GM18870 (cell line): ENCODE data around the gene RNF217.
"Not testable (repeated sequence)": the region's sequence is repeated elsewhere in the genome, so short reads cannot be mapped to it uniquely, and the experiment has no call there.

Experiments used
- ATAC-seq: cut with Tn5 transposase; IDR thresholded peaks from one replicate; pipeline ENCODE4 v1.9.1; 2021; ENCODE audit warnings: moderate library complexity; ENCODE audit not compliant: unreplicated experiment

The RNF217 gene

DNA sequence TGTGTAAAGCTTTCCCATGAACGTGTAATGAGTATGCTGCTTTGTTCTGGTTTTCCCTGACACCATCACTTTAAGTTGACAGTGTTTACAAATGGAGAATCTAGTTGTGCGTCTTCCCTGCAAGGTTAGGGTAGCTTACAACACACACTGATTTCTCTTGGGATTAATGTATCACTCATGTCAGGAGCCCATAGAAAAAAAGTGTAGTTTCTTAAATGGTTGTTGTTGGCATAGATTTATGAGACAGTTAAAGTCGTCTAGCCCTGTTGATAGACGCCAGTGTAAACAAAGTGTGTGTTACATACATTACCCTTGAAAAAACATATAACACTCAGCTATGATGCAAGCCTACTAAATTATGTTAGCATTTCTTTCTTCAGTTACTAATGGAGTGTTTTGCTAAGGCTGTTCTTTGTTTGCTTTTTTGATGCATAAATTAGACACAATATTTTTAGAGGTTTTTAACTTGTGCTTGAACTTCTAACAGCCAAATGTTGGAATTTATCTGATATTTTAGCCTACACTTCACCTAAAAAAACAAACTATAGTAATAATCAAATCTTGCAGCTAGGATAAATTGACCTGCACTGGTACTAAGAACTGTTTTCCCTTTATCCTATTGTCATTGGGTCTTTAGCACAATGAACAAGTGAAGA is 88.6 kb downstream of the RNF217 start:
- ATAC-seq: no peak

DNA sequence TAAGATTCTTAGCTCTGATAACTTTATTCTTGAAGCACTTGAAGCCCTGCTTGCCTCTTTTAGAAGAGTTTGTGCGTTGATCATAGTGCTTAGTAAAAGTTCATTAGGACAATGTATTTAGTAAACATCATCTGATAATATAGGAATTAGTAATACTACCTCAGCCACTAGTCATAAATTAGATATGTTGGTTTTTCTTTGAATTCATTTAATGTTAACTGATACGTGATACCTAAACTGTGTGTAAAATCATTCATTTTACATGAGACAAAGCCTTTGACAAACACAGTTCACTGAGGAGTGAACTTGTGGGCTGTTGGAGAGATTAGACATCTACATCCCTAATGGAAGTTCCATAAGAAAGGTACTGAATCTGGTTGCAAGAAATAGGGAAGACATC is 91.6 kb downstream of the RNF217 start:
- ATAC-seq: no peak

DNA sequence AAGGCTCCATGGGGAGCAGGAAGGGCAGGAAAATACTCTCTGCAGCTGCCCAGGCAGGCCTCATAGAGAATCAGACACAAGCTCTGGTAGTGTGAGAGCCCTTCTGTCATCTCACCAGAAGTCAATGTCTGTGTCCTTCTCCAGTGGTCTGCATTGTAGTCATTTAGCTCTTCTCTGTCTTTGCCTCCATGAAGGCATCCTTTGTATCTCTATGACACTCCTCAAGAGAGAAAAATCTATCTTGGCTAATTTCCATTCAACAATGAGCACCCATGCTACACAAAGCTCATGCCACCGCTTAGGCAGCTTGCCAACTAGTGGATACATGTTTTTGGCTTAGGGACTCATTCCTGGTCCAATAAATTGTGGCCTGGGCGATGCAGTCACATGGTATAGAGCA is 92.1 kb downstream of the RNF217 start:
- ATAC-seq: no peak

DNA sequence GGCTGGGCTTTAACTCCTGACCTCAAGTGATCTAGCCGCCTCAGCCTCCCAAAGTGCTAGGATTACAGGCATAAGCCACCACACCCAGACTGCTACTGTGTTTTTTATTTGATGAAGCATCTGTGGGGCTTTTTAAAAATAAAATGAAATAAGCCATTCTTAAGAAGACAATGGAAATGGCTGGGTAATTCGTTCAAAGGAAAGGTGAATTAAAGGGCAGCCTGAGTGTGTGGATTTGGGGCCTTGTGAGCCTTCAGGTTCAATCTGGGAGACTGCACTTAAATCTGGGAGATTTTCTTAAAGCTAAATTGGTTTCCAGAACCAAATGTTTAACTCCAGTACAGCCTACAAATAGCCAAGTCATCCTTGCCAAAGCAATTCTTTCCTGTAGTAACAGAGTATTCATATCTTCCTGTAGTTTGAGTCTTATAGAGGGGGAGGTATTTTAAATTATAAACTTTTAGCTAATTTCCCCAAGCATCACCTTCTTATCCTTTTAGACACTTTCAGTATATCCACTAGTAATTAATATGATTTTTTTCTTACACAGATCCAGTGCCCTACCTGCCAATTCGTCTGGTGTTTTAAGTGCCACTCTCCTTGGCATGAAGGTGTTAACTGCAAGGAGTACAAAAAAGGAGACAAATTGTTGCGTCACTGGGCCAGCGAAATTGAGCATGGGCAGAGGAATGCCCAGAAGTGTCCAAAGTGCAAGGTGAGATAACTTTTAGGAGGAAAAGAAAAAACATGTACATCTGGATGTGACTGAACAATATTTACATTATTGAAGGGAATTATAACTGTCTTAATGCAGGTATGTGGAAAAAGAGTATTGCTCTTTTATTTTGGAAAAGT is 95.4 kb downstream of the RNF217 start:
- no peak for ATAC-seq

DNA sequence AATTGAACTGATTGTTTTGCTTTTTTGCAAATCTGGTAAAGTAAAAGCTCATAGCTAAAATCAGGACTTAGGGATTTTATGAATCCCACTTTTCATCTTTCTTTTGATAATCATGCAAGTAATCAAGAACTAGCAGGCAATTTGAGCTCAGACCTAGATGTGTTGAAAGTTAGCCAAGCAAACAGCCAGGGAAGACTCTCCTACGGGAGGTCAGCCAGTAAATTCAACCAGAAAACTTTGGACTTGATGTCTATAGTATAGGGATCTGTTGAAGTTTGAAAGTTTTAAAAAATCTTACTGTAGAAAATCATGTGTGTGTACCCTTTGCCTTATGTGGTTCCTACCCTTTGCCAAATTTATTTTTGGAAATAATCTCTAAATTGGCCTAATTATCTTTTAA is 96.3 kb downstream of the RNF217 start:
- no peak for ATAC-seq

DNA sequence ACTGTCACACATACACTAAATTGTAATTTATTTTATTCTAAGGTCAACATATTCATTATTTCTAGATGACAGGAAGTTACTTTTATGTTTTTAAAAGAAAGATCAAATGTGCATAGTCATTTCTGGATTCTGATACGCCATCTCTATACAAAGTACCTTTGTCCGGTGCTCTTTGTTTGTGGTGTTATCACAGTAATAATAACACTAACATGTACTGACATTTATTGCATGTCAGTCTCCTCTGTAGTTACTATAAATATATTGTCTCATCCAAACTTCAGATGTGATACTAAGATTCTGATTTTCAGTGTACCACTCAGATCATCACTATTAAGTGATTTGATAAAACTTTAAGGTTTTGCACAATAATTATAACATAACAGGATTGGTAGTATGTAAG is 101.1 kb downstream of the RNF217 start:
- no peak for ATAC-seq

DNA sequence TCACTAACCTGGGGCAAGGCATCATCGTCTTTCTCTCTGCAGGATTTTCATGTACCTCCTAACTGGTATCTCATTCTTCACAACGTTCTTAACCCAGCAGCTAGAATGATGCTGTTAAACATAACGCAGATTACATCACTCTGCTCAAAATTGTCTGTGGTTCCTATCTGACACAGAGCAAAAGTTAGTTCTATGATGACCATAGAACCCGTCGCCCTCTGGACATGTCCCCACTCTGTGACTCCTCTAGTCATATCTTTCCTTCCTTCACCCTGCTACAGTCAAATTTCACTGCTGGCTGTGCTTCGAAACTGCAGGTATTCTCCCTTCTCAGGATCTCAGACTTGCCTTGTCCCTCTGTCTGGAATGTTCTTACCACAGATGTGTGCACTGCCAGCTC is 103.9 kb downstream of the RNF217 start:
- ATAC-seq: no peak

DNA sequence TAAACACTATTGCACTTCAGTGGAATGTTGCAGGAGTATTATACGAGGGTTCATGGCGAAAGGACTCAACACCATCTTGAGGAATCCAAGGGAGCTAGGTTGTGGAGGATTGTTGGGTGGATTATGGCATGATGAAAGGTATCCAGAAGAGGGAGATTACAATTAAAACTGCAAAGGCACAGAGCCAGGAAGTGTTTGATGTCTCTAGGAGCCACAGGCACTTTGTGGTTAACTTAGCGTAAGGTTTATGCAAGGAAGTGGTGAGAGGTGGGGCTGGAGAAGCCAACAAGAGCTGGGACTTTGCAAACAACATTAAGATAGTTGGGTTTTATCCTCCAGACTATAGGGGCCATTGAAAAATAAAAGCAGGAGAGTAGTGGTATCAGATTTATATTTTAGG is 104.7 kb downstream of the RNF217 start:
- ATAC-seq: peak; percentile 48

DNA sequence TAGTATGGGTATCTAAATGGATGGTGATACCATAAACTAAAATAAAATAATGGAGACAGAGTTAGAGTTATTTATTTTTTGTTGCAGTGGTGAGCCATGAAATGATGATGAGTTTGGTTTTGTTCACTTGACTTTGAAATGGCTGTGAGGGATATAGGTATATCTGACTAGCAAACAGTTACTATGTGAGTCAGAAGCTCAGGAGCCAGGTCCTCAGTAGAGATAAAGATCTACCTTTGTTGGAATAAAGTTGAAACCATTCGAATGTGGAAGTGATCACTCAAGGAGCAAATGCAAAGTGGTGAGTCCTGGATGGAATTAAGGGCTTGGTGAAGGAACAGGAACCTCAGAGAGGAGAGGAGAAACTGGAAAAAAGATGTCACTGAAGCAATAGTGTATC is 105.3 kb downstream of the RNF217 start:
- no peak for ATAC-seq

DNA sequence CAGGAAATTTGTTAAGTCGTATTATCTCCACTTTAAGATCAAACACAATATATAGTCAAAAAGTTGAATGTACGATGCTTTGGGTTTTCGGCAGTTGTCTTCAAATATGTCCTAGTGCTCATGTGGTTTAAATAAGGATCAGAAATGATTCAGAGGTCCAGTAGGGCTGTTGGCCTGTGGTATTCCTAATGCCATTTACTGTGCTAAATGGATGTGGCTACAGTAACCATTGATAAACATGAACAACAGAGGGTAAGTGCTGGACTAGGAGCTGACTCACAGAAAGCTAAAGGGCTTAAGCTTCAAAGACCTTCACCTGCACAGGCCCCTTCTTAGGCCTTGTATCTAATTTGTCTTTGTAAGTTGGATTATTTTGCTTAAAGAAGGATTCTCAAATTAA is 110.8 kb downstream of the RNF217 start:
- no peak for ATAC-seq

DNA sequence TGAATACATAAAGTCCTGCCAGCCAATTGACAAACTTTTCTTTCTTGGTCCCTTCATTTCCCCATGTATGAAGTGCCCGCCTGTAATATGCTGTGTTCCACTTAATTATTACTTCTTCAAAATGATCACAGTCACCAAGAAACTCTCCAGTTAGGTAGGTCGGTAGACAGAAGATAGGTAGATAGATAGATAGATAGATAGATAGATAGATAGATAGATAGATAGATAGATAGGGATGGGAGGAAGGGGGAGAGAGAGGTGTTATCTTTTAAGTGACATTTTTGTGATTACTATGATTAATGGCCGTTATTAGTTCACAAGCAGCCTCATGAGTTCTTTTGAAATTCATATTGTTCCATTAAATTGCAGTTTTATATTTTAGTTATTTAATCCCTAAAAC is 111.9 kb downstream of the RNF217 start:
- ATAC-seq: no peak

DNA sequence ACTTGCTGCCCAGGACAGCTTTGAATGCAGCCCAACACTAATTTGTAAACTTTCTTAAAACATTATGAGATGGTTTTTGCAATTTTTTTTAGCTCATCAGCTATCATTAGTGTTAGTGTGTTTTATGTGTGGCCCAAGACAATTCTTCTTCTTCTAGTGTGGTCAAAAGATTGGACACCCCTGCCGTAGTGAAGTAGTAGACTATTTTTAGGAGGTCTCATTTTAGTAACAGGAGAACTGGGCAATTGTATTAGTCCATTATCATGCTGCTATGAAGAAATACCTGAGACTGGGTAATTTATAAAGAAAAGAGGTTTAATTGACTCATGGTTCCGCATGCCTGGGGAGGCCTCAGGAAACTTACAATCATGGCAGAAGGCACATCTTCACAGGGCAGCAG is 112.8 kb downstream of the RNF217 start:
- not testable (repeated sequence) for ATAC-seq

DNA sequence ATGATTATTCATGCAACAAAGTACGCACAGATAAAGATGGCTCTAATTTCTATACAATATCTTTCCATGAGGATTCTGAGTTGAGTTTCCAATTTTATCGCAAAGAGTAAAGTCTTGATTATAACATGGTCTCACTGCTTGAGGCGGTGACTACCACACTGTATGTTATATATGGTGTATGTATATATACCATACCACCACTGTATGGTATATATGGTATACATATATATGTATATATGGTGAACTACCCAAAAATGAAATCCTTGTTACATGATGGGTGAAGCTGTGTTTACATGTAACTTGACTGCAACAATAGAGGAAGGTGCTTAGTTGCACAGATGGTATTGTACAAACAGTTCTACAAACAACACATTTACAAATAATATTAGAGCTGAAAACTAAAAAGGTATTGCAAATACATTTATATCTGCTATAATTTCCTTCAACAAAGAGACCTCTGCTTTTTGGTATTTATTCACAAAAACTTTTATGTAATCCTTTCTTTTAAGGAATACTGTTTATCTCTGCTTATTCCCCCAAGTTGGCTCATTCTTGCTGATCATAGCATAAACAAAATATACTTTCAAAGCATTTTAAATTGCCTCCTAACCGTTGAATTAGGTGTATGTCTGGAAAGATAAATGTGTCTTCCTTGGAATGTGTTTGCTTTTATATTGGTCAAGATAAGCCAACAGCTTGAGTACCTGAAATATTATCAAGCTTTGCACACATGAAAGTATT is 113.7 kb downstream of the RNF217 start:
- no peak for ATAC-seq

DNA sequence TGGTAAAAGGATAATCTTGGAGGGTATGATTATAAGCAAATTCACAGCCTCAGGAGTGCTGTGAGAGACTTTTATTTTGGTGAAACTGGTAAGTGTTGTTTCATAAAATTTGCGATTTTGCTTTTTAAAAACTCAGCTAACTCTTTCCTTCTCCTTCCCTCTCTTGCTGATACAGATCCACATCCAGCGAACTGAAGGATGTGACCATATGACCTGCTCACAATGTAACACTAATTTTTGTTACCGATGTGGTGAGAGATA is 114.2 kb downstream of the RNF217 start:
- no peak for ATAC-seq

DNA sequence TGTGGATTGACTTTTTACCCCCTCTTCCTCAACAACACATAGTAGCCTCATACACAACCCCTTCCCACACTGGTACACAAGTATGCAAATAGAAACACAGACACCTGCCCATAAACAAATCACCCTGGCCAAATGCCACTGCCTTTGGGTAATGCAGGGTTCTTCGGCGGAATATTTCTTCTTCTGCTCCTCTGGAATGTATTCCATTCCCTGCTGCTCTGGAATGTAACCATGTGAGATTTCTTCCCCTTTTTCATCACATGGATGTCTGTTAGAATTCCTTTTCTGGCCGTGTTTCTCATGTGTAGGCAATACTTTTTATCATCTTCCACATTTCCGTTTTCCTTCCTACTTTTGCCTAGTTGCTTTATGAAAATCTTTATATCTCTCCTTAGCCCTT is 115.2 kb downstream of the RNF217 start:
- no peak for ATAC-seq

DNA sequence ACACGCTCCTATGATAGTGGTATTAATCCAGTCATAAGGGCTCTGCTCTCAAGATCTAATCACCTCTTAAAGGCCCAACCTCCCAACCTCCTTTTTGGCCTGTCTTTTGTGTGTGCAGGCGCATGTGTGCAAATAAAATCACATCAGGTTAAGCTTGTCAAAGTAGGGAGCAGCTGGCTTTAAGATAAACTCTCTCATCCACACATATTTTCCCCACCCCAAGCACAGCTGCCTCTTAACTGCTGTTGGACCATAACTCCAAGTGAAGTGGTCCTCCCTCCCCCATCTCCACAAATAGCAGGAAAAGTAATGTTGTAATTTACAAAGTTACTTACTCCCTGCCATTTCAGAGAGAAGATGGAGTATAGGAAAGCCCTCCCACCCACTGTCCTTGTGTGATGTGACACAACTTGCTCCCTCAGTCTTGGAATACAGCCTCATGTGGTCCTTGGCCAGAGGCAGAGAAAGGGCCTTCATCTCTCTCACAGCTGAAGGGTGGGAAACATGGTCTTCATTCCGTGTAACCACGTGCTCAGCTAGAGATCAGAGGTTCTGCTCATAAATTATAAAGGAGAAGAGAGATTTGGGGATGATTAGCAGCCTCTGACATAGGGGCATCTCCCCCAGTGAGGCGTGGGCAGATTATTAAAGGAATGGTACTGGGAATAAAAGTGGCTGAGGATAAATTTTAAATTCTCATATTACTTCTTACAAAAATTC is 116.5 kb downstream of the RNF217 start:
- ATAC-seq: no peak

DNA sequence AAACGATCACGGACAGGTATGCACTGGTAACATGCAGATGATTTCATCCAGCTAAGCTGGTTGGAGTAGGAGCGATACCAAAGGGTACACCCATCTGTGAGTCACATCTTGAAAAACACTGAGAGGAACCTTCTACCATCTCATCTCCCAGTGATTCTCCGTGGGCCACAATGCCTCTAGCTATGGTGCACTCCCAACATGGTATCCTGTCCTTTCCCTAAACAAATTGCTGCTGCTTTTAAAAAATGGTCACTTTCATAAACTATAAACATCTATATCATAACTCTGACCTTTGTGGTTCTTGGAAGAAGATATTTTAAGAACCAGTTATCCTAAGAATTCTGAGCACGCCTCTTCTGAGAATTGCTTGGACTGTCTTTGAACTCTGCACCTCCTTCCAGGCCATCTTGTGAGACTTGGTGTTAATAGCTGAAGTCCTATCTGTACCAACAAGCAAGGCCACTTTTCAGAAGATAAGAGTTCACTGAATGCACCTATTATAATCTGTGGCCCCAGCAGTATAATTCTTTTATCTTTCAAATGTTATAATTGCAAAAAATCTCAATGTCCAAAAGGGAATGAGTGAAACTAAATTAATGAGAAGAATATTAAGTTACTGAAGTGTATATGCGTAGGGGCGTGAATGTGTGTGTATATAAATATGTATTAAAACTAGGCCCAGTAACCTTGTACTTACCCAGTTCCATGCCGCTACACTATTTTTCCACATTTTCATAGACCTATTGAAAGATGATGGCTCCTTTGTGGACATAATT is 120.9 kb downstream of the RNF217 start:
- no peak for ATAC-seq

DNA sequence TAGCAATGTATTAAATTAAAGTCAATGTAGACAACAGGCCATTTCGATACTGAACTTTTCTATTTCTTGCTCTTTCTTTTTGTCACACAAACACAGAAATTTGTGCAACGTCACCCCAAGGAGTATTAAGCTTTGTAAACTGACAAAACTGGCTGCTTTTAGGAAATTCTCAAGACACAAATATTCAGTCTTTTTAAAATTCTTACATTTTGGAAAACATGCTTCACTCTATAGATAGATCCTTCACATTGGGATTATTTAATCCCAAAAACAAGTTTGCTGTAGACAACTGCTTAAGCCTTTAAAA is 121.4 kb downstream of the RNF217 start:
- no peak for ATAC-seq

DNA sequence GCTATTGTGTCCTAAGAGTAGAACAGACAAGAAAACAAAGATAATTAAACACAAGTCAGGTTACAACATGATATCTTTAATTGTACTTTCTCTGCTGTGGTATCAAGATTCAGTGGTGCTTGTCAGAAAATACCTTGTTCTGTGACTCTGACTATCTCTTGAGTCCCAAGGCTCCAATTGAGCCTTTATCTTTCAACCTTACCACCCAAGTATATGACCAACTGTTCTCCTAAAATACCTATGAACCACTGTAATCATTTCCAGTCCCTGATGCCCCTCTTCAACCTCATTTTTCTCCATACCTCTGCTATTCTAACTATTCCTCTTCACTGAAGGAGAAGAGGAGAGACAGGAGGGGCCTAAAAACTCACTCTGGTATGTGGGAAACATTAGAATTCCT is 124.5 kb downstream of the RNF217 start:
- no peak for ATAC-seq

DNA sequence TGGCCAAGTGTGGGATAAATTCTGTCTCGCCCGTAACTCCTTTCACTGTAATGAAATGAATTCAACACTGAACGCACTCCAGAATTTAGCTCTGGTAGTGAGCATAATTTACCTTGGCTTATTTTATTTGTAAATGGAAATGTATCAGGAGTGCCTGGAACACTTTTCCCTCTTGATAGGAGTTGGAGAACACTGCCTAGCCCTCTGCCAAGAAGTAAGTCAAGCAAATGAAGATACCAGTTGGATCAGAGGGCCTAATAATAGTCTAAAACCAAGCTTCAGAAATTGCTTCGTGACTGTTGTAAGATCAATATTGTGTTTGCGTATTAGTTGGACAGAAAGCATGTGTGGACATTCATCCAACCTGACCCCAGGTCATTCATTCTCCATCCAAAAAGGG is 126.7 kb downstream of the RNF217 start:
- ATAC-seq: no peak

DNA sequence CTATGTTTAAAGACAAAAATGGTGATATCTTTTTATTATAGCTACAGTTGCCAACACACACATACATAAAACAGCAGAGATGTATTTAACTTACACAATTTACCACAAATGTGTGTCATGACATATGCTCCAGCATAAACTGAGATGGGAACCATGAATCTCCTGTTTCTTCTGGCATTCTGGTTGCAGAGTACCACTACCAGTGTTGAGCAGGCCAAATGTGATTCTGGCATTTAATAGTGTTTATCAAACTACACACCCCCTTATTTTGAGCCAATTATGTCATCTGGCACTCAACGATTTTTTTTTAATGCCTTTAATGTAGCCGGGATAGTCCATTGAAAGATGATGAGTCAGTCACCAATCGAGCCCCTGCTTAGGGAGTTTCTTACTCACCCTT is 132.3 kb downstream of the RNF217 start:
- no peak for ATAC-seq
